ENCODE data around the gene LSAMP.

- no peak for TF ChIP-seq EP300 (IDR thresholded peaks at IDR 0.05)
- no peak for TF ChIP-seq CTCF (IDR thresholded peaks at IDR 0.05)
These were observed 24.3 kb upstream of the LSAMP start for GRCh38 chr3:116469546-116469945.
